ENCODE data around the gene EXOSC2. TPM values are rescaled to one million over a fixed set of nuclear protein-coding genes. Genes with fewer than 3 reads are reported as not detected.

EXOSC2 gene
- total and polyA plus RNA-seq, 2 of the 8 experiments (the other 6 are each of a cell fraction or from before 2014, with no cell fraction given): 47.8 to 93.6 TPM

- TF ChIP-seq CTCF (IDR thresholded peaks at IDR 0.05; ENCODE audit: control extremely low read depth in 1 of 3, insufficient read depth in 1 of 3, low read depth in 1 of 3, low read length in 3 of 3): peak; percentile 66 to 90 (median 75)
- no peak; the same call in 1 of the 2 replicates for TF ChIP-seq GABPA (IDR thresholded peaks at IDR 0.05; ENCODE audit: borderline replicate concordance, insufficient read depth, low read length)
- TF ChIP-seq, protein P1, sequence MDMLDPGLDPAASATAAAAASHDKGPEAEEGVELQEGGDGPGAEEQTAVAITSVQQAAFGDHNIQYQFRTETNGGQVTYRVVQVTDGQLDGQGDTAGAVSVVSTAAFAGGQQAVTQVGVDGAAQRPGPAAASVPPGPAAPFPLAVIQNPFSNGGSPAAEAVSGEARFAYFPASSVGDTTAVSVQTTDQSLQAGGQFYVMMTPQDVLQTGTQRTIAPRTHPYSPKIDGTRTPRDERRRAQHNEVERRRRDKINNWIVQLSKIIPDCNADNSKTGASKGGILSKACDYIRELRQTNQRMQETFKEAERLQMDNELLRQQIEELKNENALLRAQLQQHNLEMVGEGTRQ (IDR thresholded peaks at IDR 0.05; ENCODE audit: low read length): no peak
- no peak for TF ChIP-seq RNF2 (IDR thresholded peaks at IDR 0.05; ENCODE audit: borderline replicate concordance, low read depth, low read length, missing control alignments, poor library complexity, severe bottlenecking)
- peak; percentile 69 for TF ChIP-seq TEAD4 (IDR thresholded peaks at IDR 0.05; ENCODE audit: low read depth, low read length)
- TF ChIP-seq FOSL1 (IDR thresholded peaks at IDR 0.05; ENCODE audit: insufficient read depth, low read depth, low read length): no peak
- no peak for TF ChIP-seq BCL11A (IDR thresholded peaks at IDR 0.05; ENCODE audit: low read depth in 2 of 2, low read length in 2 of 2)
- TF ChIP-seq, protein P2, sequence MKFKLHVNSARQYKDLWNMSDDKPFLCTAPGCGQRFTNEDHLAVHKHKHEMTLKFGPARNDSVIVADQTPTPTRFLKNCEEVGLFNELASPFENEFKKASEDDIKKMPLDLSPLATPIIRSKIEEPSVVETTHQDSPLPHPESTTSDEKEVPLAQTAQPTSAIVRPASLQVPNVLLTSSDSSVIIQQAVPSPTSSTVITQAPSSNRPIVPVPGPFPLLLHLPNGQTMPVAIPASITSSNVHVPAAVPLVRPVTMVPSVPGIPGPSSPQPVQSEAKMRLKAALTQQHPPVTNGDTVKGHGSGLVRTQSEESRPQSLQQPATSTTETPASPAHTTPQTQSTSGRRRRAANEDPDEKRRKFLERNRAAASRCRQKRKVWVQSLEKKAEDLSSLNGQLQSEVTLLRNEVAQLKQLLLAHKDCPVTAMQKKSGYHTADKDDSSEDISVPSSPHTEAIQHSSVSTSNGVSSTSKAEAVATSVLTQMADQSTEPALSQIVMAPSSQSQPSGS (IDR thresholded peaks at IDR 0.05; ENCODE audit: low read length): no peak
- TF ChIP-seq JUND (IDR thresholded peaks at IDR 0.05; ENCODE audit: low read length): no peak
- no peak for TF ChIP-seq SIRT6 (IDR thresholded peaks at IDR 0.05; ENCODE audit: low read length)
- TF ChIP-seq RFX5 (IDR thresholded peaks at IDR 0.05; ENCODE audit: borderline replicate concordance, low read depth, low read length): no peak
- no peak for TF ChIP-seq GTF2F1 (IDR thresholded peaks at IDR 0.05; ENCODE audit: borderline replicate concordance, low read depth, low read length)
- TF ChIP-seq TBP (IDR thresholded peaks at IDR 0.05; ENCODE audit: low read depth, low read length): no peak
- TF ChIP-seq, protein P3, sequence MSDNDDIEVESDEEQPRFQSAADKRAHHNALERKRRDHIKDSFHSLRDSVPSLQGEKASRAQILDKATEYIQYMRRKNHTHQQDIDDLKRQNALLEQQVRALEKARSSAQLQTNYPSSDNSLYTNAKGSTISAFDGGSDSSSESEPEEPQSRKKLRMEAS (IDR thresholded peaks at IDR 0.05): no peak
- TF ChIP-seq RBBP5 (IDR thresholded peaks at IDR 0.05; ENCODE audit: borderline replicate concordance, low read depth, low read length): no peak
- no peak for TF ChIP-seq SRF (IDR thresholded peaks at IDR 0.05; ENCODE audit: low read depth, low read length)
- TF ChIP-seq SAP30 (IDR thresholded peaks at IDR 0.05; ENCODE audit: insufficient read depth, insufficient replicate concordance, low read length): no peak
- TF ChIP-seq SUZ12 (IDR thresholded peaks at IDR 0.05; ENCODE audit: low read length): no peak
Measured at GRCh38 chr9:130682421-130683121, 11.0 kb upstream of the EXOSC2 start (continued).

All from H1 (cell line).